H1 (cell line): ENCODE measurements around the gene UBE2D2. TPM values are rescaled to one million over a fixed set of nuclear protein-coding genes. Genes with fewer than 3 reads are reported as not detected.

ENCODE experiments used
- CEBPB ChIP-seq: IDR thresholded peaks from 2 replicates; pipeline ENCODE4 v1.6.1; 2012; ENCODE audit warnings: low read depth, low read length
- CHD1 ChIP-seq: IDR thresholded peaks from 2 replicates; pipeline ENCODE4 v1.6.1; 2012; ENCODE audit warnings: low read depth, low read length, improper control_type of control experiment
- SIX5 ChIP-seq: IDR thresholded peaks from 2 replicates; pipeline ENCODE4 v1.6.1; 2011; ENCODE audit warnings: mild to moderate bottlenecking, low read depth, low read length
- SP1 ChIP-seq: IDR thresholded peaks from 2 replicates; pipeline ENCODE4 v1.6.1; 2011; ENCODE audit warnings: low read depth, low read length
- TAF7 ChIP-seq: optimal IDR thresholded peaks from 2 replicates; pipeline ENCODE3; 2011; ENCODE audit warnings: low read depth, mild to moderate bottlenecking, inconsistent platforms, low read length, moderate library complexity, borderline replicate concordance
- ZNF274 ChIP-seq: IDR thresholded peaks from 2 replicates; pipeline ENCODE4 v1.7.0; 2012; ENCODE audit warnings: low read length, borderline replicate concordance; ENCODE audit errors: extremely low read depth
- polyA plus RNA-seq, 7 experiments: library from polyadenylated mRNA; depleted of rRNA in 3 of 7; stranded (reverse) in 5 of 7; unstranded in 2 of 7; fragments of >200 nt in 5 of 7; fragments of 200-250 nt in 2 of 7; gene quantifications; 1 replicate in 5 of 7; 2 replicates in 1 of 7; 4 replicates in 1 of 7; pipeline versions ENCODE4 v1.2.1 to v1.2.3, GENCODE V29; 2011 to 2013; ENCODE audit warnings: missing spikeins in 2 of 7, mixed read lengths in 2 of 7
- total RNA-seq: library from RNA; stranded (reverse); fragmentation: NEBNext Ultra II Directional; extraction: Animal tissue kit (Norgen Biotek cat#: 25700); gene quantifications from 2 replicates; pipeline ENCODE4 v1.2.1, GENCODE V29; 2021

UBE2D2 gene
- total and polyA plus RNA-seq, 2 of the 8 experiments (the other 6 are each of a cell fraction or from before 2014, with no cell fraction given) = 66.9 to 203 TPM

GRCh38 chr5:139635606-139636206 is 74.6 kb downstream of the UBE2D2 start (continued):
- no peak for TF ChIP-seq SP1
- TF ChIP-seq TAF7 = no peak
- no peak for TF ChIP-seq SIX5
- no peak for TF ChIP-seq CEBPB
- no peak for TF ChIP-seq CHD1
- no peak for TF ChIP-seq ZNF274
